Endothelial cell of umbilical vein (primary cell): ENCODE measurements around the gene TPD52L2.

Experiments
- EZH2 ChIP-seq: IDR thresholded peaks from 2 replicates; pipeline ENCODE4 v1.6.1; 2012; ENCODE audit warnings: borderline replicate concordance, low read depth, mild to moderate bottlenecking, moderate library complexity, low read length, inconsistent platforms; ENCODE audit not compliant: severe bottlenecking
- GATA2 ChIP-seq: IDR thresholded peaks from 2 replicates; pipeline ENCODE4 v1.7.0; 2011; ENCODE audit warnings: low read depth, mild to moderate bottlenecking, moderate library complexity, mixed read lengths, low read length; ENCODE audit not compliant: insufficient read length, insufficient read depth
- JUN ChIP-seq: IDR thresholded peaks from 2 replicates; pipeline ENCODE4 v1.6.1; 2011; ENCODE audit warnings: borderline replicate concordance, low read depth; ENCODE audit not compliant: insufficient read length, insufficient read depth
- POLR2A ChIP-seq: IDR thresholded peaks from 2 replicates; pipeline ENCODE4 v1.6.1; 2012; ENCODE audit warnings: low read depth, mild to moderate bottlenecking, control low read depth, low read length
- POLR2AphosphoS5 ChIP-seq: IDR thresholded peaks from 2 replicates; pipeline ENCODE4 v1.6.1; 2012; ENCODE audit warnings: low read depth, mild to moderate bottlenecking, control low read depth, low read length, moderate library complexity; ENCODE audit not compliant: insufficient read depth
- TF ChIP-seq, protein P1 (sequence below), 2 donors: IDR thresholded peaks; 1 replicate in 1 of 2; 2 replicates in 1 of 2; pipeline ENCODE4 v1.5.1; 2011; ENCODE audit warnings: low read length in 2 of 2, mild to moderate bottlenecking in 2 of 2, moderate library complexity in 2 of 2, control low read depth in 1 of 2, inconsistent platforms in 1 of 2, low read depth in 1 of 2; ENCODE audit not compliant: insufficient read depth in 1 of 2; ENCODE audit errors: extremely low read depth in 1 of 2
- TF ChIP-seq, protein P2 (sequence below): IDR thresholded peaks from 2 replicates; pipeline ENCODE4 v1.6.1; 2011; ENCODE audit not compliant: insufficient read depth, insufficient read length

DNA sequence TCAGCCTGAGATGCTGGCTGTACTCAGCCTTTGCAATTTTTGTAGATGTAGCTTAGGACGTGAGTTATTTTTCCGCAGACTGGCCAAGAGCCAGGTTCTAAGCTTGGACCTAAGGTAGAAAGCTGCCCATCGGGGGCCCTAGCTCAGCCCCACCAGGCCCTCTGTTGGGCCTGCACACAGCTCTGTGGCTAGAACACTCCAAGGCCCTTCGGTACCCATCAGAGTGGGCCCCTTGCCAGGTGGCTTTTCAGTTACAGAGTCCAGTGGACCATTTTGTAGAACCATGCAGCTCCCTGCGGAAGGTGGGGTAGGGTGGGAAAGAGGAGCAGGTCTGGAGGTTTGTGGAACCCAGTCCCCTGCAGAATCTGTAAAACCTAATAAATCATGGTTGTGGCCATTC is 68.6 kb downstream of the TPD52L2 start:
- TF ChIP-seq, protein P1, sequence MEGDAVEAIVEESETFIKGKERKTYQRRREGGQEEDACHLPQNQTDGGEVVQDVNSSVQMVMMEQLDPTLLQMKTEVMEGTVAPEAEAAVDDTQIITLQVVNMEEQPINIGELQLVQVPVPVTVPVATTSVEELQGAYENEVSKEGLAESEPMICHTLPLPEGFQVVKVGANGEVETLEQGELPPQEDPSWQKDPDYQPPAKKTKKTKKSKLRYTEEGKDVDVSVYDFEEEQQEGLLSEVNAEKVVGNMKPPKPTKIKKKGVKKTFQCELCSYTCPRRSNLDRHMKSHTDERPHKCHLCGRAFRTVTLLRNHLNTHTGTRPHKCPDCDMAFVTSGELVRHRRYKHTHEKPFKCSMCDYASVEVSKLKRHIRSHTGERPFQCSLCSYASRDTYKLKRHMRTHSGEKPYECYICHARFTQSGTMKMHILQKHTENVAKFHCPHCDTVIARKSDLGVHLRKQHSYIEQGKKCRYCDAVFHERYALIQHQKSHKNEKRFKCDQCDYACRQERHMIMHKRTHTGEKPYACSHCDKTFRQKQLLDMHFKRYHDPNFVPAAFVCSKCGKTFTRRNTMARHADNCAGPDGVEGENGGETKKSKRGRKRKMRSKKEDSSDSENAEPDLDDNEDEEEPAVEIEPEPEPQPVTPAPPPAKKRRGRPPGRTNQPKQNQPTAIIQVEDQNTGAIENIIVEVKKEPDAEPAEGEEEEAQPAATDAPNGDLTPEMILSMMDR (IDR thresholded peaks at IDR 0.05; ENCODE audit: extremely low read depth in 1 of 2, insufficient read depth in 1 of 2, low read depth in 1 of 2, low read length in 2 of 2), result no peak
- TF ChIP-seq POLR2A, result no peak
- TF ChIP-seq GATA2, result no peak
- no peak for TF ChIP-seq EZH2
- TF ChIP-seq, protein P2, sequence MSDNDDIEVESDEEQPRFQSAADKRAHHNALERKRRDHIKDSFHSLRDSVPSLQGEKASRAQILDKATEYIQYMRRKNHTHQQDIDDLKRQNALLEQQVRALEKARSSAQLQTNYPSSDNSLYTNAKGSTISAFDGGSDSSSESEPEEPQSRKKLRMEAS, result no peak
- no peak for TF ChIP-seq POLR2AphosphoS5
- TF ChIP-seq JUN, result no peak
